HCT116 (cell line): ENCODE data around the gene GMDS. TPM values are rescaled to one million over a fixed set of nuclear protein-coding genes. Genes with fewer than 3 reads are reported as not detected.

Experiments
- ATAC-seq: fragments of 200-7000 bp; cut with Tn5 transposase; 2 replicates; pipeline ENCODE4 v1.9.1; 2020; ENCODE audit warnings: mild to moderate bottlenecking, moderate library complexity
- BruUV-seq: library from RNA; stranded (reverse); fragments of 400-500 nt; replicated peaks from 2 replicates; lab custom pipeline; 2021; lab: Mats Ljungman, UMichigan
- CTCF ChIA-PET: fragments of 300-600 bp; sonication (Branson Sonifier 250); formaldehyde crosslinking; loops from one replicate; lab custom pipeline; 2021; ENCODE audit warnings: antibody characterized with exemption; lab: Charles Lee
- POLR2A ChIA-PET: fragments of 300-600, 350-600 bp; sonication (Branson Sonifier 250); formaldehyde crosslinking; loops from one replicate; lab custom pipeline; 2021; ENCODE audit warnings: antibody characterized with exemption; lab: Charles Lee
- RAD21 ChIA-PET, 2 experiments: fragments of 300-600 bp; sonication (Branson Sonifier 250); formaldehyde crosslinking; loops; one replicate each; lab custom pipeline; 2023; ENCODE audit warnings: low total read pairs in 2 of 2; ENCODE audit not compliant: uncharacterized antibody in 2 of 2, unreplicated experiment in 2 of 2, low non-redundant PET in 1 of 2; lab: Charles Lee
- DNase-seq: peaks from one replicate; pipeline ENCODE4 v3.0.0-alpha.2; 2010; ENCODE audit warnings: low read depth, low spot score
- H2AFZ ChIP-seq: fragments of 200-600 bp; shearing (Covaris generic), sonication (generic); 2 replicates; pipeline ENCODE4 v1.6.1; 2017; ENCODE audit warnings: low read depth, mixed run types, mixed read lengths, antibody characterized with exemption, low read length; ENCODE audit not compliant: poor library complexity, severe bottlenecking
- H3K27ac ChIP-seq: 2 replicates; pipeline ENCODE4 v1.5.1; 2012; ENCODE audit warnings: low read depth, low read length
- H3K27me3 ChIP-seq: fragments of 200-600 bp; sonication (generic); 2 replicates; pipeline ENCODE4 v1.6.1; 2016; ENCODE audit warnings: mixed run types, low read length, mixed read lengths; ENCODE audit not compliant: insufficient read depth
- H3K36me3 ChIP-seq, 2 experiments: fragments of 200-500 bp in 1 of 2; fragments of 200-600 bp in 1 of 2; sonication (Bioruptor generic) in 1 of 2; sonication (generic) in 1 of 2; 2 replicates each; pipeline versions ENCODE4 v1.5.1 to v1.6.1; 2014 to 2016; ENCODE audit warnings: low read length in 2 of 2, inconsistent platforms in 1 of 2, mixed read lengths in 1 of 2, mixed run types in 1 of 2; ENCODE audit not compliant: insufficient read depth in 2 of 2, control insufficient read depth in 1 of 2
- H3K4me1 ChIP-seq, 2 experiments: fragments of 200-600 bp in 1 of 2; sonication (generic) in 1 of 2; 2 replicates each; pipeline versions ENCODE4 v1.5.1 to v1.6.1; 2012 to 2017; ENCODE audit warnings: low read length in 2 of 2, inconsistent platforms in 1 of 2, mild to moderate bottlenecking in 1 of 2, mixed read lengths in 1 of 2, mixed run types in 1 of 2, moderate library complexity in 1 of 2; ENCODE audit not compliant: insufficient read depth in 2 of 2, control insufficient read depth in 1 of 2
- H3K4me2 ChIP-seq: fragments of 200-600 bp; sonication (generic); 2 replicates; pipeline ENCODE4 v1.6.1; 2017; ENCODE audit warnings: mixed run types, low read length, mixed read lengths
- H3K4me3 ChIP-seq, 2 experiments: fragments of 200-600 bp in 1 of 2; sonication (generic) in 1 of 2; replicated peaks in 1 of 2; 2 replicates each; pipeline ENCODE4 v1.5.1; 2011 to 2016; ENCODE audit warnings: low read length in 2 of 2, control low read depth in 1 of 2, low read depth in 1 of 2, mild to moderate bottlenecking in 1 of 2, mixed read lengths in 1 of 2, mixed run types in 1 of 2
- H3K79me2 ChIP-seq: fragments of 200-600 bp; sonication (generic); 2 replicates; pipeline ENCODE4 v1.6.1; 2017; ENCODE audit warnings: mild to moderate bottlenecking, mixed run types, low read length, moderate library complexity, mixed read lengths; ENCODE audit not compliant: insufficient read depth
- H3K9ac ChIP-seq: fragments of 200-600 bp; sonication (generic); 2 replicates; pipeline ENCODE4 v1.6.1; 2016; ENCODE audit warnings: low read length, mixed read lengths
- H3K9me2 ChIP-seq: fragments of 200-600 bp; sonication (generic), shearing (Covaris generic); 2 replicates; pipeline ENCODE4 v1.6.1; 2017; ENCODE audit warnings: mixed run types, mild to moderate bottlenecking, moderate library complexity; ENCODE audit not compliant: insufficient read depth
- H3K9me3 ChIP-seq, 2 experiments: fragments of 200-500 bp in 1 of 2; fragments of 200-600 bp in 1 of 2; sonication (Bioruptor generic) in 1 of 2; sonication (generic) in 1 of 2; 2 replicates each; pipeline ENCODE4 v1.6.1; 2014 to 2017; ENCODE audit warnings: low read length in 2 of 2, mixed read lengths in 2 of 2, inconsistent platforms in 1 of 2, low read depth in 1 of 2, mild to moderate bottlenecking in 1 of 2, mixed run types in 1 of 2, moderate library complexity in 1 of 2; ENCODE audit not compliant: control insufficient read depth in 1 of 2, insufficient read depth in 1 of 2
- H4K20me1 ChIP-seq: fragments of 200-600 bp; sonication (generic), shearing (Covaris generic); 2 replicates; pipeline ENCODE4 v1.6.1; 2017; ENCODE audit warnings: mixed run types, mild to moderate bottlenecking, moderate library complexity; ENCODE audit not compliant: insufficient read depth
- POLR2AphosphoS5 ChIP-seq: IDR thresholded peaks from 2 replicates; pipeline ENCODE4 v1.6.1; 2011; ENCODE audit warnings: mild to moderate bottlenecking, low read depth, low read length, moderate library complexity
- REST ChIP-seq: IDR thresholded peaks from 2 replicates; pipeline ENCODE4 v1.6.1; 2012; ENCODE audit warnings: low read depth
- intact Hi-C: fragments of 100-400 bp; cut with micrococcal nuclease; formaldehyde crosslinking; loops from 2 replicates; pipeline ENCODE4 v1.10.0; 2022
- total RNA-seq: library from RNA; stranded (reverse); gene quantifications from one replicate; pipeline ENCODE4 v1.2.1, GENCODE V29; 2021; ENCODE audit not compliant: unreplicated experiment

Gene GMDS
- total RNA-seq, 1 experiment from 2014 or later: 34.4 TPM

DNA sequence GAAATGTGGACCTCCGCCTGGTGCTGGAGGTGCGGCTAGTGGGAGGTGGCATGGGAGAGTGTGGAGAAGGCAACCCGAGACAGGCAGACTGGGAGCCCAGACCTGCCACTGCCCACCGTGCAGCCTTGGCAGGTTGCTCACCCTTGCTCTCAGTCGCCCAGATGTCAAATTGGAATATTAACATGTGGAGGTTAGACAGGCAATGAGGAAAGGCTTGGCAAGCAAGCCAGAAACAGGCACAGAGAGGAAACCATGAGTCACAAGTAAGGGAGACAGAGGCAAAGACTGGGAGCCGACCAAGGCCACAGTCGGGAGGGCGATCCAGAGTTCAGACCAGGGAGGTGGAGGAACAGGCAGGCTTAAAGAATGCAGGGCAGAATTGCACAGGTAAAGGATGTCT is 457.5 kb downstream of the GMDS start (continued):
- TF ChIP-seq REST: no peak

- H3K4me1 ChIP-seq: peaks cover 8 to 11% of the 10 kb centered on the region in 2 experiments; a peak in 3 of 4 replicates
- no peak overlapping the region for H2AFZ ChIP-seq
- no peaks in the 10 kb centered on the region for H4K20me1 ChIP-seq
- H3K27me3 ChIP-seq: no peaks in the 10 kb centered on the region
- no peaks in the 10 kb centered on the region for H3K9me2 ChIP-seq
- no peak overlapping the region for H3K4me2 ChIP-seq
- no peaks in the 10 kb centered on the region for H3K79me2 ChIP-seq
- no peak overlapping the region for H3K9ac ChIP-seq
- POLR2A ChIA-PET: no interaction called here
- H3K36me3 ChIP-seq: no peaks in the 10 kb centered on the region
- no peak for DNase-seq
- intact Hi-C loops: no loop called here
- RAD21 ChIA-PET: no interaction called here
- no peak for TF ChIP-seq POLR2AphosphoS5
- TF ChIP-seq, all 23 proteins: peak for 0
- H3K9me3 ChIP-seq: no peaks in the 10 kb centered on the region
- no peak for ATAC-seq
- no peak overlapping the region for H3K4me3 ChIP-seq
- CTCF ChIA-PET: no interaction called here
- H3K27ac ChIP-seq: no peak overlapping the region
- no TSS peak for BruUV-seq
These were observed 458.7 kb downstream of the GMDS start for GRCh38 chr6:1786455-1787453.
